D721Med (cell line): ENCODE results near the gene RC3H1.
A peak's percentile ranks its signal among the peaks of the same experiment; 100 is the strongest.
"Not testable (repeated sequence)": the region's sequence is repeated elsewhere in the genome, so short reads cannot be mapped to it uniquely, and the experiment has no call there.

ENCODE experiments used
- DNase-seq: peaks from one replicate; pipeline ENCODE4 v3.0.0; 2011; ENCODE audit warnings: low spot score; ENCODE audit not compliant: insufficient read length
- FAIRE-seq: peaks from 2 replicates; lab custom pipeline; 2011; peaks lifted over from hg19 to GRCh38; lab: Jason Lieb, UNC
- CTCF ChIP-seq: IDR thresholded peaks from 2 replicates; pipeline ENCODE4 v1.5.1; 2012; ENCODE audit warnings: mild to moderate bottlenecking, control low read depth; ENCODE audit not compliant: insufficient read depth; ENCODE audit errors: missing control alignments

Gene RC3H1

GRCh38 chr1:173960625-173961024 lies 61.5 kb downstream of the RC3H1 start:
- FAIRE-seq (peak; percentile 87), DNase-seq (no peak)

GRCh38 chr1:173954179-173954578 lies 68.0 kb downstream of the RC3H1 start:
- no peak for DNase-seq
- FAIRE-seq: no peak
- TF ChIP-seq CTCF: no peak

More at GRCh38 chr1:173960625-173961024, 61.5 kb downstream of the RC3H1 start:
- no peak for TF ChIP-seq CTCF

- DNase-seq: no peak
- FAIRE-seq: no peak
- TF ChIP-seq CTCF: no peak
Observed at GRCh38 chr1:173948594-173948993, 73.6 kb downstream of the RC3H1 start.

DNA sequence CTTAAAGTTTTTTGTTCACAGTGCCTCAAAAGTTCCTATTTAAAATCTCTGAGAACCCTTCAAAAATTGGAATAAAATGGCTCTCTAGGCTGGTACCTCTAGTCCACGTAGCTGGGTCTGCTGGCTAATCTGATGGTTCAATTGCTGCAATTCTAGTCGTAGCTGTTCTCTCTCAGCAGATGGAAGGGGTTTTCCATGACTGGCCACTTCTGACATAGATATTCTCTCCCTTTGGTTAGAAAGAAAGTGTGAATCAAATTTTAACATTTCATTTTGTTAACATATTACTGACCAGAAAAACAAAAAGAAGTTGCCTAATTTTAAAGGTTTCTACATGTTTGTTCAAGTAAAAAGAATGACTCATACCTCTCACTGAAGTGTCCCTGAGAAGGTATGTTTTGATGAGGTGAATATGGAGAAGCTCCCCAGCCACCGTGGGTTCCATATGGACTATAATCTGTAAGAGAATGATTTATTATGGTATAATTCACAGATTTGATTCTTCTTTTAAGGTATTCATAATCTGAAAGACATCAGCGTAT lies 75.7 kb downstream of the RC3H1 start:
- FAIRE-seq: peak; percentile 16
- no peak for DNase-seq
- no peak for TF ChIP-seq CTCF

DNA sequence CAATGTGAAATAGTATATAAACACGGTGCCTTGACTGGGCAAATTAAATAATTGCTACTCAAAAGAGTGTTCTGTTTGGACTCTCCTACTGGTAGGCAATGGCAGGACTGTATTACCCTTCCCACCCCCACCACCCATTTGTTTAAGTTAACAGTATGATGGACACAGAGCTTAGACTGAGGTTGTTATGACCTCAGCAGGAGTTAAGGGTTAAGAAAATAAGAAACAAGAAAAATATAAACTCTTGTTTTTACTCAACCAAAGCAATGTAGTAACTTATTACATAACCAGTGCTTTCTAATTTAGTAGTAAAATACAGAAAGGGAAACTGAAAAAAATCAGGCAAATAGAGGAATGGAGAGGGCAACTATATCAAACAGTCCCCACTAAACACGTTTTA lies 85.1 kb downstream of the RC3H1 start:
- FAIRE-seq (no peak), DNase-seq (no peak)
- TF ChIP-seq CTCF: no peak

GRCh38 chr1:173934440-173934839 lies 87.7 kb downstream of the RC3H1 start:
- no peak for FAIRE-seq
- TF ChIP-seq CTCF: no peak

DNA sequence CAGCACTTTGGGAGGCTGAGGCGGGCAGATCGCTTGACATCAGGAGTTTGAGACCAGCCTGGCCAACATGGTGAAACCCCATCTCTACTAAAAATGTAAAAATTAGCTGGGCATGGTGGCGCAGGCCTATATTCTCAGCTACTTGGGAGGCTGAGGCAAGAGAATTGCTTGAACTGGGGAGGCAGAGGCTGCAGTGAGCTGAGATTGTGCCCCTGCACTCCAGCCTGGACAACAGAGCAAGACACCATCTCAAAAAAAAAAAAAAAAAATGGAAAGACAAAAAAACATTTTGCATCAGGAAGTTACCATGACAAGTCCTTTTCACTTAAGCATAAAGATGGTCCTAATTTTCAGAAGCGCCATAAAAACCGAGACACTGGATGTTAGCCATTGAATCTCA lies 91.6 kb downstream of the RC3H1 start:
- FAIRE-seq, DNase-seq: not testable (repeated sequence)

More at GRCh38 chr1:173934440-173934839, 87.7 kb downstream of the RC3H1 start:
- no peak for DNase-seq
